ENCODE data around the gene RC3H1.

DNA sequence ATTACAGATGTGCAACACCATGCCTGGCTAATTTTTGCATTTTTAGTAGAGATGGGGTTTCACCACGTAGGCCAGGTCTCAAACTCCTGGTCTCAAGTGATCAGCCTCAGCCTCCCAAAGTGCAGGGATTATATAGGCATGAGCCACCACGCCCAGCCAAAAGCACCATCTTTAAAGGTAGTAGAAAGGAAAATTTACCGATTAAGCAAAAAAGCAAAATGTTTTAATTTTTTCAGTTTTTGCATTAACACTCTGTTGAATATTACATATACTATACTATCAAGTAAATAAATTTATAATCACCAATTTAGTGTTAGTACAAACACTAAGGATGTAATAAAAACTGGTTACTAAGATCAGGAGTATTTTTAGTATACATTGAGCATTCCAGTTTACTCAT lies 20.6 kb downstream of the RC3H1 start:
- TF ChIP-seq TAF1 (IDR thresholded peaks at IDR 0.05; ENCODE audit: borderline replicate concordance, insufficient read depth, low read length) = no peak
- TF ChIP-seq REST (IDR thresholded peaks at IDR 0.05; ENCODE audit: insufficient read depth in 1 of 2, low read depth in 2 of 2, low read length in 2 of 2) = no peak

Data from PFSK-1 (cell line).